Activated CD4-positive, CD25-positive, alpha-beta regulatory T cell treated with anti-CD3 and anti-CD28 coated beads, Interleukin-2, amount 50 U/mL, for 72 hours (primary cell): Measurements from ENCODE around the gene MAST4.

ENCODE experiments used
- DNase-seq: peaks from one replicate; pipeline ENCODE4 v3.0.0; 2021

The MAST4 gene

DNA sequence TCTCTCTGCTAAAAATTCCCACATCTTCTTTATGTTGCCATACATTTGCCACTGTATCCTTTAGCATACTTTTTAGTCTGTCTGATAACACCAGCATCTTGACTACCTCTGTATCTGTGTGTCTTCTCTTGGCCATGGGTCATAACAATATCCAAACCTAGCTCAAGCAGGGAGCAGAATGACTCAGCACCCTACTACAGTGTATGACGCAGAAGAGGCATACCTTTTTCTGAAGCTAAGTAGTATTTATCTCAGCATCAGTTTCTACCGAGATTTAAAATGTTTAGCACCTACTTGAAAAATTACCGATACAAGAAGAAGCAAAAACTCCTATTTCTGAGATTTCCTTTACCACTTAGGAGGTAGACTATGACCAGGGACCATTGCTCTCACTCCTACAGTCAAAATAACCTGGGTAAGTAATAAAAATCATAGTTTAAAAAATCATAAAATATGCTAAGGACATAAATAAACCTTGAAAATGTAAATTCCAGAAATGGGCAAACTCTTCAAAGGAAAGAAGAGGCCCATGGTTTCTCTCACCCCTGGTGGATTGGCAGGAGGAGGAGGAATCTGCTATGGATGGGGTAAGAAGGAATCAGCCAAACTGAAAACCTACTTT lies 286.5 kb downstream of the MAST4 start:
- DNase-seq = no peak

- DNase-seq = no peak
Measured at GRCh38 chr5:66884564-66885243, 288.5 kb downstream of the MAST4 start.

- DNase-seq = no peak
Measured at GRCh38 chr5:66886941-66887340, 290.7 kb downstream of the MAST4 start.

DNA sequence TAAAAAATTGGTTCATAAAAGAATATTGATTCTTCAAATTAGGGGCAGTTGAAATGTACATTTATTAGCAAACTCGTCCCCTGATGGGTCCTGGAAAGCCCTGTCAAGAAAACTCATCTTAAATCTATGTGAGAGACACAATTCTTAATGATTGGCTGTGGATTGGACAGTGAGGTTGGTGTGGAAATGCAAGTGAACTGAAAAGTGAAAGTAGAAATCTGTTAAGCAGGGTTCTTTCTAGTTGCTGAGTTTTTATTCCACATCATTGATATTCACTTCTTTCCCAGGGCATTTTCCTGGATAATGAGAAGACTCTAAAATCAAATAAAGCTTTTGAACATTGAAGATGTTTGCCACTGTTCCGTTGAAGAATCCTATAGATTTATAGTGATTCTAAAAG lies 292.4 kb downstream of the MAST4 start:
- DNase-seq = no peak

GRCh38 chr5:66889056-66889455 lies 292.9 kb downstream of the MAST4 start:
- DNase-seq = no peak

- no peak for DNase-seq
Measured at GRCh38 chr5:66889524-66889923, 293.3 kb downstream of the MAST4 start.

- DNase-seq = no peak
Measured at GRCh38 chr5:66891184-66891925, 295.2 kb downstream of the MAST4 start.

DNA sequence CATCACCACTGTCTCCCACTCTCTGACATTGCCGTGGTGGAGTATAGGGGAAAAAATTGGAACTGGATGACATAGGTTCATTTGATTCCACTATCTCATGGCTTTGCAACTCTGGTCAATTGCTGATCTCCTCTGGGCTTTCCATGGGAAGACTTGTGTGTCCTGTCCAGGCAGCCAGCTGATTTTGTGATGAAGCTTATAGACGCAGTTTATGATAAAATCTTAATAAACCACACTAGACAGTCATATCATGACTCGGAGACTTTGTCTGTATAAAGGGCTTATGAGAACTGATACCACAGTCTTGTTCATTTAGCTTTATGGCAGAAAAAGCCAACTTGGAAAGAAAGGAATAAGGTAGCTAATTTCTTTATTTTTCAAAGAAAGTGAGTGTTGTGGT lies 296.5 kb downstream of the MAST4 start:
- DNase-seq = no peak

GRCh38 chr5:66894480-66895240 lies 298.5 kb downstream of the MAST4 start:
- DNase-seq = no peak

DNA sequence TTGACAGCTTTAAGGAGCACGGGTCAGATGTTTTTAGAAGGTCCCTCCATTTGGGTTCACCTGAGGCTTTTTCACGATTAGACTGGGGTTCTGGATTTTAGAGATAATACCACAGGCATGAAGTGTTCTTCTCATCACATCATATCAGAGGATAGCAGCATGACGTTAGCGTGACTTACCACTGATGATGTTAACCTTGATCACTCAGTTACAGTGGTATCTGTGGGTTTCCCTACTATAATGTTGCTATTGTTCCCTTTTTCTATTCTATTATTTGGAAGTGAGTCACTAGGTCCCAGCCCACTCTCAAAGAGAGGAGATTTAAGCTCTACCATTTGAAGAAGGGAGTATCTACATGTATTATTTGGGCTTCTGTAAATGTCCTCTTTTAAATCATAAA lies 300.0 kb downstream of the MAST4 start:
- no peak for DNase-seq

DNA sequence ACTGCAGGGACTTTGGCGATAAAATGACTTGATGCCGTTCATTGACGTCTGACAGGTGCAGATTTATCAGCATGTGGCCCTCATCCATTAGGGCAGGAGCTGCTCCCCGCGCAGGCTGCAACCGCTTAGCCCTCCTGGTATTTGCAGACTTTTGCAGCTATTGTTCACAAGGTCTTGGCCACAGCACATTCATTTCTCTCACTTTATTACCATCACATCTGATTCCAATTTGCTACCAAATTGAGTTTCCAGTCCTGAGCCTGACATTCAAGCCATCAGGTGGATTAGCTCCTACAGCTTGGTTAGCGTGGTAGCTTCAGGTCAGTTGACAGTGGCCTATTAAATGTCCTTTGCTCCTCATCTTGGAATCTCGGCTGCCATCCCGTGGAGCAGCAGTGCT lies 301.2 kb downstream of the MAST4 start:
- no peak for DNase-seq

- DNase-seq = no peak
Measured at GRCh38 chr5:66898241-66898995, 302.2 kb downstream of the MAST4 start.

GRCh38 chr5:66903218-66903617 lies 307.0 kb downstream of the MAST4 start:
- no peak for DNase-seq

- DNase-seq = no peak
Measured at GRCh38 chr5:66903709-66904108, 307.5 kb downstream of the MAST4 start.

DNA sequence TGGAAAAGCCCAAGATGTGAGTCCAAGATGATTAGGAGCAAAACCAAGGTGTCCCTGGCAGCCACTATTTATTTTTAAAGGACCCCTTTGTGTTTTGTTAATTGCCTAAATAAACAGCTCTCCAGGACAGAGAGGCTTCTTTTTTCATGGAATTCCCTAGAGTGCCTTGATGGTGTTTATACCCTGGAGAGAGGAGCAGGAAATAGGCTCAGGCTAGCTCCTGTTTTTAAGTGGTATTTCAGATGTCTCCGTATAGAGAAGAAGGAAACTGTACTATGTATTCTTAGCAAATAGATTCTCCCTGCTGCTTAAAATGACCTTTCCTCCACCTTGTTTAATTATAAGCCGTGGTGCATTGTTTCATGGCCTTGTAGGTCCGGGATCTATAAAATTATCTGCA lies 308.0 kb downstream of the MAST4 start:
- DNase-seq = no peak

- no peak for DNase-seq
Measured at GRCh38 chr5:66906021-66906420, 309.8 kb downstream of the MAST4 start.

- no peak for DNase-seq
Measured at GRCh38 chr5:66908230-66908629, 312.0 kb downstream of the MAST4 start.

DNA sequence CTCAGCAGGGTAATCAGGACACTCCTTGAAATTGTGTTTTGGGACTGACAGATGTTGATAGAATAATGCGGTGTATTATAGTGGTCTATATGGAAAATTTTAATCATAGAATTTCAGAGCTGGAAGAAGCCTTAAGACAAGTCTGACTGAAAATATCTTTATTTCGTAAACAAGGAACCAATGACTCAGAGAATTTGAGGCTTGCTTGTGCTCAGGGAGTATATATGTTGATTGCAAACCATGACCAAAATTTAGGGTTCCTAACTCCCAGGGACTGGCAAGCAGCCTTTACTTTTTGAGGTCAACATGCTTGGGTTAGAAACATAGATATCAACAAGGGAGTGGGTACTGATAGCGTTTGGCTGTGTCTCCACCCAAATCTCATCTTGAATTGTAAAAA lies 313.2 kb downstream of the MAST4 start:
- DNase-seq = no peak

GRCh38 chr5:66912787-66913186 lies 316.6 kb downstream of the MAST4 start:
- DNase-seq = no peak

GRCh38 chr5:66915531-66915930 lies 319.3 kb downstream of the MAST4 start:
- no peak for DNase-seq

DNA sequence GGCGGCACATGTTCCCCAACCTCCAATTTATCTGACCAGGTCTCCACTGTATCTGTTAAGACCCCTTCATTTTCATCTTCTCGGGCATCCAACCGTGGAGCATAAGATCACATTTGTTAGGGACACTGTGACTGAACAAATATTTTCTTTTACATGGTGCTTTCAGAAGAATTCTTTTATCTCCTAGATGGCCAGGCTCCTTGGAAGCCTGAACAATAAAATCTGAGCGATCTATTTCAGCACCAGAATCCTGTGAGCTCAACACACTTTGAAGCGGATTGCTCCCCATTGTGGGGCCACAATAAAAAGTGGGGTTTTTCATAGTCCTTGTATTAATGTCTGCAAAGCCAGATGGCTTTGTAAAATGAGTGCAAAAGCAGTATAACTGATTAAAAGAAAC lies 326.7 kb downstream of the MAST4 start:
- DNase-seq = no peak

- no peak for DNase-seq
Measured at GRCh38 chr5:66923457-66923856, 327.3 kb downstream of the MAST4 start.

DNA sequence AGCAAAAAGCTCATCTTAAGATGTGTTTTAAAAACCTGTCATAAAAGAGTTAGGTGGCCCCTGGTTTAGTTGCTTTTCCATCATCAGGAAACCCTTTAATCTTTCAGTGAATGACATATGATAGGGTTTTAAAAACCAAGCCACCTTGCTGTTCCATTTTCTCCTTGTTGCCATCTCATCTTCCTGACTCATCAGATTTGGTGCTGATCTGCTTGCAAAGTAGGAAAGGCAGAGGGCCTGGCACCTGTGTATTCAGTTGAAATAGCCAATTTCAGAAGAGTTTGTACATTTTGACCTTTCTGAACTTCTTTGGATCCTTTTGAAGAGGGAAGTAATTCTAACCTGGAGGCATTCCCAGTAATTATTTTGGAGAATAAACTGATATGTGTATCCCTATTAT lies 327.7 kb downstream of the MAST4 start:
- no peak for DNase-seq
